Endometrium (tissue), 2 donors: ENCODE data around the gene EXT2.

Source experiments
- FAIRE-seq: peaks from 2 replicates; lab custom pipeline; 2012; peaks lifted over from hg19 to GRCh38; lab: Jason Lieb, UNC
- donor health status: control.
- donor health status: control.

Gene EXT2

DNA sequence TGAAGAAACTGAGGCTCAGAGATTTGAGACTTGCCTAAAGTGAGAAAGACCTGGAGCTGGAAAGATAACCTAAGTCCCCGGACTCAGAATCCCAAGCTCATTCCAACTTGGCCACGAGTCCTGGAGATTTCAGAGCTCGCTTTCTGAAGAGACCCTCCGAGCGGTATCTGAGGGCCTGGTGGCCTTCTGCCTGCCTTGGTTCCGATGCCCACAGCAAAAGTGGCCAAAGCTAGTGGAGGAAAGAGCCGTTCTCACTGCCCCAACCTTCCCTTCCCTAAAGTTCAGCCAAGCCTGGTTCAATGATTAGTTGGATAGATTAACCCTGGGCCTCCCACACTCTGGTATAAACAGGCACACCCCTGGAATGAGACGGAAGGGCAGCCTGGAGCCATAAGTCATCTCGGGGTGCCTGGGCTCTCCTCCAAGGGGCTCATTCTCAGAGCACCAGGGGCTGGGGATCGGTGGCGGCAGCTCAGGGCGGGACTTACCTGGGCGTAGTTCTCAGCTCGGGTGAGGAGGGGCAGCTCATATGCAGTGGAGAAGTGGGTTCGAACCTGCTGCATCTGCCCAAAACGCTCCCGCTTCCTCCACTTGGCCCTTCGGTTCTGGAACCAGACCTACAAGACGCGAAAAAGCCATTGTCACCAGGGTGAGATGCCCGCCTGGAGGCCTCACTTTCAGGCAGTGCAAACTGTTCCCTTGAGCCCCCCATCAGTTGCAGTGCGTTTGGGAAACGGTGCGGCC is 171.7 kb downstream of the EXT2 start:
- FAIRE-seq, result no peak

DNA sequence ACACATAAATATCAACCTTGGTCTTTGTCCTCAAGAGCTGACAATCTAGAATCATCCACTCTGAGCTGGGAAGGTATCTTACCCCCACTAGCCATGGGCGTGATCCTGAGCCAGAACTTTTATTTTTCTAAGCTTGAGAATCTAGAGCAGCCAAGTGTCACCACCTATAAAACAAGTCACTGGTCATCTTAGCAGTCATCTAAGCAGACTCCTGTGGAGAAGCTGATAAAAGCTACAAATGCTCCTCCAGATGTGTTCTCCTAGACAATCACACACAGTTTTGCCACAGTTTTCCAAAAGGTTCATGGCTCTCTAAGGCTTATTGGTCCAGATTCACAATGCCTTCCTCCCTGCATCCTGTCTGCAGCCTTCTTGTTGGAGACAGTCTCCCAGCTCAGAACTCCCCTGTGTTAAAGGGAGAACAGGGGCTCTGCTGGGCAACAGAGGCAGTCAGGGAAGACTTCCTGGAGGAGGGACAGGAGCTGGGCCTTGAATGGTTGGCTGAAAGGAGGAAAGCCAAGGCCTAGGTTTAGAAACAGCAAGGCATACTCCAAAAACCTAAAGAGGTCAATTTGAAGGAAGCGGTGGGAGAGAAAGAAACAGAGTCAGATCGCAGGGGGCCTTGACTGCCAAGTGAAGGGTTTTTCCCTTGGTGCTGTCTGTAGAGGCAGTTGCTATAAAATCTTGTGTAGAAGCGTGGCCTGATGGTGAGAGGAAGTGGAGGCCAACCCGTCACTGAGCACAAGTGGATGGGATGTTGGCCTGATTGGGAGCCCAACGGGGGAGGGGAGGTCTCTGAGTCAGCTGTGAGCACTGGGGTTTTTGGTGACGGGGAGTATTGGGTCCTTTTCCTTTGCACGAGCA is 172.5 kb downstream of the EXT2 start:
- no peak for FAIRE-seq

DNA sequence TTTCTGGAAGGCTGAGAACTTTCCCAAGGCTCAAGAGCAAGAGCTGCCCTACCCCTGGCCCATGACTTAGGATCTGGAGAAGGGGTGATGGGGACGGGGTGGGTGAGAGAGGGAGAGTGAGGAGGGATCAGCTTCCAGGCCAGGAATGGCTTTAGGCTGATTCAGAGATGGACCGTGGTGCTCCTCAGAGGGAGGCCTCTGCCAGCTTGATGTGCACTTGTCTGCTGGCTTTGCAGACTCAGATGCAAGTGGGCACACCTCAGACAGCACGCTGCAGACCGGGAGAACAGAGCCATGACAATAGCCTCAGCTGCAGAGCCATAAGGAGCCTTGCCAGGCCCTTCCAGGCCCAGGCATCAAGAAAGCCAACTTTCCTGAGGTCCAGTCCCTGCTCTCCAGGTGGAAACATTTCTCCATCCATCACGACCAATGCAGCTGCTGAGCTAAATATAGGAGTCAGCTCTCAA is 173.2 kb downstream of the EXT2 start:
- FAIRE-seq, result no peak

DNA sequence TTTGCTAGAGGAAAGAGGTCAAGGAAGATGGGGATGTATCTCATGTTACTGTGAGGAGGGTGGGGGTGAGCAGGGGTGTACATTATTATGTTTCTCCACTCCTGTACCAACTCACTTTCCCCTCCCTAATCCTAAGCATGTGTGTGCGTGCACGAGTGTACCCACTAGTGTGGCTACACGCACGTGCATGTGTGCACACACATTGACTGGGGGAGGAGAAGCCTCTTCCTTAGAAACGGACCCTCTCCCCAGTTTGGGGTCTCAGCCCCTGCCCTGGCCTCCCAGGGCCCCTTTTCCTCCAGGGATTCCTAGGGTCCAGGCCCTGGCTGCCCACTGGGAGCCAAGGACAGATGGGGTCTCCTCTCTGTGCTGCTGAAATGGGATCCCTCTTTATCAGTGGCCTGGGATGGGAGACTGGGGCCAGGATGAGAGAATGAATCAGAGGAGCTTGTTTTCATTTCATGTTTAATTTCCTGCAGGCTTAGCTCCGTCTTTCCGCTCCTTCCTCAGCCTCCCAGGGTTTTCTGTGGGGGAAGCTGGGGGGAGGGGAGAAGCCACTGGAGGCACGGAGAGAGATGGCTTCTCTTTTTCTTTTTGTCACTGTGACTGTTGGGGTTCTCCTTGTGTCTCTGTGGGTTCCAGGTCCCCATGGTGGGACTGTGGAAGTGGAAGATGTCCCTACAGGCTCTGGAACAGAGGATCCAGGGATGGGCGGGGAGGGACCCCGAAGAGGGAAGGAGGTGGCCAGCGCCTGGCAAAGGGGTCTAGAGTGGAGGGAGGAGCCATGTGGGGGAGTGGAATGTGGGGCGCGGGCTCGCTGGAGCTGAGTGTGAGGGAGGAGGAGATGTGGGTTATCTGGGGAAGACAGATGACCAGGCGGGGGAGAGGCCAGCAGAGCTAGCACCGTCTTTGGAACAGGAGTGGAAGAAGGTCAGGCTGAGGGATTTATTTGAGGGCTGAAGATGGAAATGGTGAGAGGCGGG is 174.2 kb downstream of the EXT2 start:
- no peak for FAIRE-seq

DNA sequence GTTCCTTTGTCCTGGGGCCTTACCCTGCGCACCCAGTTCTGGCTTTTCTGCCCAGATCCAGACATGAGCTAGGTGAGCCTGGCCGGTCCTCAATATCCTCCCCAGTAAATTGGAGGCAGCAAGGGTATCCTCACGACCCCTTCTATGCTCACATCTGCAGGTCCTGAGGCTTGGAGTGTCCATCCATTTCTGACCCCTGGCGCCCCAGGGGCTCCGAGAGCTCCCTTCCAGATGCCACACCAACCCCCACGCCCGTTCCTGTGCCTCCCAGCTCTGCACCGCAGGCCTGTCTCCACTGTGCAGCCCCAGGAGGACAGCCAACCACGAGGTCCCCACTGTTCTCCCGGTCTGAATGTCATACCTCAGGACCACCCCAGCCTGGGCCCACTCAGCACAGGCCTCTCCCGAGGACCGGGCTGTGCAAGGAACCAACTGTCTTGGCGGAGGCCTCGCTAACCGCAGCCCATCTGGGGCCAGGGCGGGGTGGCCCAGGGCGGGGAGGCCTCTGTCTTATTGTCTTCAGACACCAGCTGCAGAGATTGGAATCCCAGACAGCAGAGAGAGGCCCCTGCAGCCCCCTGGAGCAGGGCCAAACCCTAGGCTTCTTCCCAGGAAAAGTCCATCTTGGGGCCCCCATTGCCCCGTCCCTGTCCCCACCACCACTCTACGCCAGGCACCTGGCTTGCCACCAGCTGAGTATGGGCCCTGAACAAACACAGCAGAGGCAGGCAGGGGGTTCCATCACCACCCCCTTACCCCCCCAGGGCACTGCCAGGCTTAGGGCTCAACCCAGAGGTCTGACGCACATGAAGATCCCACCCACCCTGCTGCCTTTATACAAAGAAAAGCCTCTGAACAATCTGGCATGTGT is 175.2 kb downstream of the EXT2 start:
- no peak for FAIRE-seq

DNA sequence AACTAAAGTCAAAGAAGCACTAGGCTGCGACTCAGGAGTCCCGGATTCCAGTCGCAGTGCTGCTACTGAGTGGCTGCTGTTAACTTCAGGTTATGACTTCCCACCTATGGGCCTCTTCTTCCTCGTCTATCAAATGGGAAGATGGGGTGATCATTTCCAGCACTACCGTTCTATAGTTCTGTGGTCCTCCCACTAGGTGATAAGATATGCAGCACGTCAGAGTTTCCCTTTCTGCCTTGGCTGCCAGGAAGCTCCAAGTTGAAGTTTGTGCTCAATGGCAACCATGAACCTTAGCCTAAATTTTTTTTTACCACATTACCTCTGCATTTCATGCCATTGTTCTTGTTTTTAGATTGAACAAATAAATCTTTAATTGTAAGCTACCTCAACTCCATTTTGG is 175.8 kb downstream of the EXT2 start:
- FAIRE-seq, result no peak

DNA sequence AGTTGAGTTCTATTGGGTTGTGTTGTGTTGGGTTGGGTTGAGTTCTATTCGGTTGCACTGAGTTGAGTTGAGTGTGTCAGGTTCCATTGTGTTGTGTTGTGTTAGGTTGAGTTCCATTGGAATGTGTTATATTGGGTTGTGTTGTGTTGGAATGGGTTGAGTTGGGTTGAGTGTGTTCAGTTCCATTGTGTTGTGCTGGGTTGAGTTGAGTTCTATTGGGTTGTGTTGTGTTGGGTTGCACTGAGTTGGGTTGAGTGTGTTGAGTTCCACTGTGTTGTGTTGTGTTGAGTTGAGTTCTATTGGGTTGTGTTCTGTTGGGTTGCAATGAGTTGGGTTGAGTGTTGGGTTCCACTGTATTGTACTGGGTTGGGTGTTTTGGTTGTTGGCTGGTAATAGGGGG is 178.9 kb downstream of the EXT2 start:
- no peak for FAIRE-seq

DNA sequence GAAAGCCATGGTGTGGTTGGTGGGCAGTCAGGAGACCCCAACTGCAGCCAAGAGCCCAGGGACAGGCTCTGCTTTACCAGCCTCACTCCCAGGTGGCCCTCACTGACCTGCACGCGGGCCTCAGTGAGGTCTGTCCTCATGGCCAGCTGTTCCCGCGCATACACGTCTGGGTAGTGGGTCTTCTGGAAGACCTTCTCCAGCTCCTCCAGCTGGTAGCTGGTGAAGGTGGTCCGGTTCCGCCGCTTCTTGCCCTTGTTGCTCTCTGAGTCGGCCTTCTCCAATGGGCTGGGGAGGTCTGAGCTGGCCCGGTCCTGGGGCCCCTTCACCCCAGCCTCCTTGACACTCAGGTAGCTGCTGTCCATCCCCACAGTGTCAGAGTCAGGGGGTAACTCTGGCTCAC is 179.8 kb downstream of the EXT2 start:
- no peak for FAIRE-seq

DNA sequence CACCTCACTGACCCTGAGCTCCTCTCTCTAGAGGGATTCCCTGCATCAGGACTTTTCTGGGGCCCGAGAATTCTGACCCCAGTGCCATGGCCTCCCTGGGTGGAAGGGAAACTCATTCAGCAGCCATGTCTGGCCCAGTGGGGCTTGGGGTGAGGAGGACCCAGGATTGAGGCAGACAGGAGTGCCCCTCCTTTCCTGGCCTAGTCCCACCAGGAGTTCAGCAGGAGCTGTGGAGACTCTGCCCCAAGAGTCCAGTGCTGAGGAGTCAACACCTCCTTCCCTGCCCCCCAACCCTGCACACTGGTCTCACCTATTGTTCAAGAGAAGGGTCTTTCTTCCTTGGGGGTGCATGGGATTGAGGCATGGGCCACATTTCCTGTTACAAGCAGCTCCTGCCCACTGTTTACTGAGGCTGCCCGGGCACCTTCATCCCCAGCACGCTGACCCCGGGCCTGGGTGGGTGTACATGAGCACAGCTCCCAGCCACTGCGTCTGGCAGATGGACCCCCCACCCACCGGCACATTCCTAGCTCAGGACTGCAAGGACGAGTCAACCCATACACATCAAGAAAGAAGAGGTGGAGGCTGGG is 180.6 kb downstream of the EXT2 start:
- no peak for FAIRE-seq

DNA sequence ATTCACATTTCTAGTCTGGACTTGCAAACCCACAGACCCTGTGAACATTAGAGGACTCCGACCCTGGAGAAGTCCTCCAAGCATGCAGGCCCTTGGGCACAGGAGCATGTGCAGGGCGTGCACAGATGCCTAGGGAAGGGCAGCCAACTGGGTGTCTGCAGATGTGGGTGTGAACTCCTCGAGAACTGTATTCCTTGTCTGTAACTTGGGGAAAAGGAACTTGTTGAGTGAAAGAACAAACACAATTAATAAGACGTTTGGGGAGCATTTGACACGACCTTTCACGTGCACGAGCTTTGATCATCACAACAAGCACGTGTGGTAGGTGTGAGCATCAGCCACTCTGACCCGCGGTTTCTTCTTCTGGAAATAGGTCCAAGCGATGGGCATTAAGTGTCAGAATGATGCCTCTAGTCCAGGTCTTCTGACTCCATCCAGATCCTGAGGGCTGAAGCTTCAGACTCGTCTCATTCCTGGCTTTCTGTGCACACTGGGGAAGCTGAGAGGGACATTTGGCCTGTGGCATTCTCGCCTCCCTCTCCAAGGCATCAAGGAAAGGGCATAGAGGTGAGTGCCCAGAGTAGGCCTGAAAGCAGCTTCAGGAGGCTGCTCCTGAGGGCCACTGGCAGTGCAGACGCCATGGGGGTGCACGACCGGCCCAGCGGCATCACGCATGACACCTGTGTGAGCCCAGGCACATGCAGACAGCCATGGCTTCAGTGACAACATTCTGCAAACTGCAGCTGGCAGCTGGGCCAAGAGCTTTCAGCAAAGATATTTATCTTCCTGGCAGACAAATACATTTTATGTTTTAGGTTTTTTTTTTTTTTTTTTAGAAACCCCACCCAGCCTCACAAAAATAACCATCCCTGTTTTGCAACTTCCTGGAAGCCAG is 182.0 kb downstream of the EXT2 start:
- FAIRE-seq, result no peak

DNA sequence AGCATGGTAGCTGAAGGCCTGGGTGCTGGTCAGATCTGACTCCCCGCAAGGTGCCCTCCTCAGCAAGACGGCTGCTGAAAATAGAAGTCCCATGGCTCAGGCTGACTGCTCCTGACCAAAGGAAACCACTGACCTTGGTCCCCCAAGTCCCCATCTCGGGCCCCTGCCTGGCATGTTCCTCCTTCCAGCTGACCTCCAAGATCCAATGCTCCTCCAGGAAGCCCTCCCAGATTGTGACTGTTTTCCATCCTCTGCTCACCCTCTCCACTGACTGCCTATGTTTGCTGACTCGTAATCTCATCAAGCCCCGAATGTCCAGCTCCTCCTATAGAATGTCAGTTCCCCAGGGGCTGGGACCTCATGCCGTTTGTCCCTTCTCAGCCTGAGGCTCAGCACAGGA is 184.0 kb downstream of the EXT2 start:
- FAIRE-seq, result no peak

DNA sequence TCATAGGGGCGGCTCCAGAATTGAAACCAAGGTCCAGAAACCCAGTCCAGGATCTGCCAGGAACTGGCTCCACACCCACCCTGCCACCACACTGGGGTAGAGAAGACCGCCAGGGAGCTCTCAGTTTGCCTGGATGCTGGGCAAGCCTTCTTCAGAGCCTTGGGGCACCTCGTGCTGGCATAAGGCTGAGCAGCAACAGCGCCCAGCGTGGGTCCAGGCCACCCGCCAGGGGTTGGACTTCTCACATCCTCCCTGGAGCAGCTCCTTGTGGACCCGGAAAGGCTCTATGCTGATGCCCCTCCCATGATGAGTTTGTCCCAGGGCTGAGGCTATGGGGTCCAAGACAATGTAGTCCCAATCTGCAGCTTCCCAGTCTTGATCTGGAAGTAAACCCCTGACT is 184.8 kb downstream of the EXT2 start:
- FAIRE-seq, result no peak

DNA sequence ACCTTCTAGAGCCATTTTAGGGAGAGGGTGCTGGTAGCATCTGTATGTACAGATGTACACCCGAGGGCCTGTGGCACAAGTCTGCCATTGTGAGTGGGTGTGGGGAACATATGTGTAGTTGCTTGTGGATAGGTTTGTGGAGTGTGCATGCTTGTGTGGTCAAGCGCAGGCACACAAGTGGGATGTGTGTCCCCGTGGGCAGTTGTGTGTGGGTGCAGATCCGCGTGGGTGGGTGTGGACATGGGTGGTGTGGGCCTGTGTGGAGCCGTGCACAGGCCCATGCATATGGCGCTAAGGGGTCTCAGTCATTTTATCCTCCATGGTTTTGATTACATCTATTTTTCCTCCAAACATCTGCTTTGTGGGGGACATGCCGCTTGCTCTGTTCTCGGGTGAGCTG is 185.7 kb downstream of the EXT2 start:
- FAIRE-seq, result no peak

DNA sequence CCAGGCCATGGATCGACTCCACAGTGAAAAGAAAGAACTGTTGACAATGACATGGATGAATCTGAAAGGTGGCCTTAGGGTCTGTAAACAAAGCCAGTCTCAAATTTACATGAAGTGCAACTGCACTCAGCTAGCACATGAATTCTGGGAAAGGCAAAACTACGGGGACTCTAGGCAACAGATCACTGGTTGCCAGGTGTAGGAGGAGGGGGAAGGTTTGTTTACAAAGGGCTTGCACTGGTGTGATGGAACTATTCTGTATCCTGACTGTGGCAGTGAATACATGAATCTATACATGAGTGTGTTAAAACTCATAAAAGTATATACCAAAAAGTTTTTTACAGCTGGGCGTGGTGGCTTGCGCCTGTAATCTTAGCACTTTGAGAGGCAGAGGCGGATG is 187.1 kb downstream of the EXT2 start:
- no peak for FAIRE-seq

DNA sequence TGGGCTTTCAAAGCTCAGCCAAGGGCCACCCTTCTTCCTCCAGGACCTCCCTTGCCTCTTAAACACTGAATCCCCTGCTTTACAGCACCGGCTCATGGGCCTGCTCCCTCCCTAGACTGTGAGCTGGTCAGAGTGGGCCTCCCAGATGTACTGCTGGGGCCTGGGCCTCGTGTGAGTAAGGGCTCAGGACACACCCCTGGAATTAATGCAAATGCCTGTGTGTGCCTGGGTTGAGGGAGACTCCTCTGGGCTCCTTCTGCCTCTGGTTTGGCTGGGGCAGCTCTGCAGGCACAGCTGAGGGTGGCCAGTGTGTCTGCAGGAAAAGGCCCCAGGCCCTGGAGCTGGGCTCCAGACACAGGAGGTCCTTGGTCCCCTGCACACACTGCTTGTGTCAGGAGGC is 190.3 kb downstream of the EXT2 start:
- no peak for FAIRE-seq

DNA sequence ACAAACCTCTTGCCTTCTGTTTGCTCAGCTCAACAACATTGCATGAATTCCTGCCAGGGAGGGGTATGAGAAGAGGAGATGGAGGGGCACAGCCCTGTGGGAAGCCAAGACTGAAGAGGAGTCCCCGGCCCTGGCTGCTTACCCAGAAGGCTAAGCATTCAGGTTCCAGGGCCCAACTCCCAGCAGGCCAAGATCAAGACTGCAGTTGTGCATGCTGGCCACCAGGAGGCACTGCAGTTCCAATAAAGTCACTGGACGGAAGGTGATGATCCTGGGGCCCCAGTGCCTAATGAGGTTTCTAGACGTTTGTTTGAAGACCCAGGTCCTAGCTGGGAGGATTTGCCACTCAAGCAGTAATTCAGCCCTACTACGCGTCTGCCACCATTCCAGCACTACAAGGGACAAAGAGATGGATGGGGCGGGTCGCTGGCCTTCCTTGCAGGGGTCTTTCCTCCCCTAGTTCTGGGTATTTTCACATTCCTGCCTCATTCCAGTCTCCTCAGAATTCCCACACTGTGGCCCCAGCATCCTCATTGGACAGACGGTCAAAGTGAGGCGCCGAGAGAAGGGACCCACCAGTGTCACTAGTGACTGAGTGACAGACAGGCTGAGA is 190.9 kb downstream of the EXT2 start:
- no peak for FAIRE-seq

DNA sequence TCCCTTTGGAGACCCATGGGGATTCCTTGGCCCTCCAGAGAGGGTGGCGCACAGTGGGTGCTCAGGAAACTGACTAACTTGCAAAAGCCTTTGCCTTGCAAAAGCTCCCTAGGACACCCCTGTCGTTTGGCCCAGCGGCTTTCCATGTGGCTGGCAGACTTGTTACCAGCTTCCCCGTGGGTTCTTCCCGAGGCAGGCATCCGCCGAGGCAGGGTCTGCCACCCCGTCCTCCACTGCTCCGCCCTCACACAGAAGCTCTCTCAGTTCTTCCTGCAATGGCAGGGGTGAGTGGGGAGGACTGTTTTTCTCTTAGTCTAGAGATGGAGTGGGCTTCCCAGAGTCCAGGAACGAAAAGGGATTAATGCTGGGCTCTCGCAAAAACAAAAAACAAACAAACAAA is 191.4 kb downstream of the EXT2 start:
- FAIRE-seq, result no peak

DNA sequence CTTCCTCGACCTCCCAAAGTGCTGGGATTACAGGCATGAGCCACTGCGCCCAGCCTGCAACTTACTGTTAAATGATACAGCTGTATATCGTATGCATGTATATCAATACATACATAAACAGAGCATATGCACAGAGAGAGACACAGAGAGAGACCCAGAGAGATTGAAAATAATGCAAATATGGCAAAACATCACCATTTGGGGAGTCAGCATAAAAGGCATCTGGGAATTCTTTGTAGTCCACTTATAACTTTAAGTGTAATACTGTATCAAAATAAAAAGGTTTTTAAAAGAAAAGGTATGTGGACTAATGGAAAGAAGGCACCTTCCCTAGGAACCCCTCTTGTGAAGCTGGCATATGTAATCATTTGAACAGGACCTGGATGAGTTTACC is 192.7 kb downstream of the EXT2 start:
- no peak for FAIRE-seq

DNA sequence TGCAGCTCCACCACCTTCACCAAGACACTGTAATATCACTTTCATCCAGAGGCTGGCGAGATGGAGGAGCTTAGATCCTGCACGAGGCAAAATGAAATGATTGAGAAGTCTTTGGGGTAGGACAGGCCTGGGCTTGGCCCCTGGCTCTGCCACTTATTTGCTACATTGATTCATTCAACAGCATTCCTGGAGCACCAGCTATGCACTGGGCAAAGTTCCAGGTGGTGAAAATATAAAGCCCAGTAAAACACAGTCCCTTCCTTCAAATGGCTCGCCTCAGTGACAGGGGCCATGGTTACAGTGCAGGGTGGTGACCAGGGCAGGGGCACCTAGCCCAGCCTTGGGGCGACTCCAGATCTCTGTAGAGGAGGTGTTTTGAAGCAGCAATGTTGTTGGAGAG is 194.7 kb downstream of the EXT2 start:
- FAIRE-seq, result no peak
